Hepatocyte (in vitro differentiated cells): Measurements from ENCODE around the gene SDSL. TPM values are rescaled to one million over a fixed set of nuclear protein-coding genes. Genes with fewer than 3 reads are reported as not detected.

ENCODE experiments used
- DNase-seq: peaks from one replicate; pipeline ENCODE4 v3.0.0-alpha.2; 2016; ENCODE audit warnings: low spot score
- H2AFZ ChIP-seq: fragments of 200-600 bp; sonication (generic); 2 replicates; pipeline ENCODE4 v1.6.0; 2016; ENCODE audit warnings: antibody characterized with exemption, mild to moderate bottlenecking
- H3K27ac ChIP-seq: fragments of 200-600 bp; sonication (generic); 2 replicates; pipeline ENCODE4 v1.5.1; 2016; ENCODE audit warnings: mild to moderate bottlenecking
- H3K27me3 ChIP-seq: fragments of 200-600 bp; sonication (generic); 2 replicates; pipeline ENCODE4 v1.6.1; 2016
- H3K36me3 ChIP-seq: fragments of 200-600 bp; sonication (generic); replicated peaks from 2 replicates; pipeline ENCODE4 v1.5.1; 2016; ENCODE audit warnings: low read depth; ENCODE audit not compliant: insufficient read depth
- H3K4me1 ChIP-seq: fragments of 200-600 bp; sonication (generic); 2 replicates; pipeline ENCODE4 v1.5.1; 2016; ENCODE audit warnings: mild to moderate bottlenecking, moderate library complexity; ENCODE audit not compliant: insufficient read depth
- H3K4me2 ChIP-seq: fragments of 200-600 bp; sonication (generic); 2 replicates; pipeline ENCODE4 v1.6.0; 2016
- H3K4me3 ChIP-seq: fragments of 200-600 bp; sonication (generic); 2 replicates; pipeline ENCODE4 v1.5.1; 2016; ENCODE audit warnings: mild to moderate bottlenecking
- H3K79me2 ChIP-seq: fragments of 200-600 bp; sonication (generic); 2 replicates; pipeline ENCODE4 v1.6.0; 2017; ENCODE audit warnings: mild to moderate bottlenecking
- H3K9me2 ChIP-seq: fragments of 200-600 bp; sonication (generic); replicated peaks from 2 replicates; pipeline ENCODE4 v1.6.0; 2017; ENCODE audit warnings: mild to moderate bottlenecking; ENCODE audit not compliant: insufficient read depth
- H3K9me3 ChIP-seq: fragments of 200-600 bp; sonication (generic); 2 replicates; pipeline ENCODE4 v1.5.1; 2016; ENCODE audit warnings: low read depth, mild to moderate bottlenecking
- H4K20me1 ChIP-seq: fragments of 200-600 bp; sonication (generic); 2 replicates; pipeline ENCODE4 v1.6.0; 2016; ENCODE audit warnings: mild to moderate bottlenecking; ENCODE audit not compliant: insufficient read depth, poor library complexity, severe bottlenecking
- CTCF ChIP-seq: fragments of 200-600 bp; sonication (generic); IDR thresholded peaks from 2 replicates; pipeline ENCODE4 v1.5.1; 2016; ENCODE audit warnings: antibody characterized with exemption, mild to moderate bottlenecking; ENCODE audit not compliant: poor library complexity
- EZH2 ChIP-seq: fragments of 200-600 bp; sonication (generic); IDR thresholded peaks from 2 replicates; pipeline ENCODE4 v1.6.1; 2016; ENCODE audit warnings: antibody characterized with exemption, mild to moderate bottlenecking, borderline replicate concordance
- EZH2phosphoT487 ChIP-seq: fragments of 200-600 bp; sonication (generic); IDR thresholded peaks from one replicate; pipeline ENCODE4 v1.6.1; 2018; ENCODE audit warnings: antibody characterized with exemption, mild to moderate bottlenecking, low read depth, moderate library complexity; ENCODE audit not compliant: unreplicated experiment, severe bottlenecking
- WGBS: methylation state at CpG from one replicate; pipeline ENCODE4 v1.1.6; 2016; ENCODE audit warnings: low lambda C conversion rate; ENCODE audit errors: missing lambda C conversion rate; 5-methylcytosine and 5-hydroxymethylcytosine counted together
- polyA plus RNA-seq: library from polyadenylated mRNA; unstranded; fragments of >200 nt; fragmentation: Nextera tagmentation; extraction: Ambion mirVana; gene quantifications from 2 replicates; pipeline ENCODE4 v1.2.1, GENCODE V29; 2016
- total RNA-seq: library from RNA; depleted of rRNA; stranded (reverse); fragments of >200 nt; gene quantifications from 2 replicates; pipeline ENCODE4 v1.2.3, GENCODE V29; 2014

SDSL gene
- total and polyA plus RNA-seq, 2 experiments from 2014 or later: 10.3 to 26.7 TPM

- H3K36me3 ChIP-seq: no peaks in the 10 kb centered on the region
- no peaks in the 10 kb centered on the region for H3K27me3 ChIP-seq
- no peak overlapping the region for H3K4me2 ChIP-seq
These were observed 21.8 kb upstream of the SDSL start for GRCh38 chr12:113400362-113400761.

GRCh38 chr12:113401066-113402000, 20.8 kb upstream of the SDSL start:
- Histone ChIP-seq H4K20me1 (no peaks in the 10 kb centered on the region), H3K9me3 (no peaks in the 10 kb centered on the region), H3K36me3 (no peaks in the 10 kb centered on the region), H3K4me3 (no peak overlapping the region), H3K4me2 (no peak overlapping the region), H3K27me3 (no peaks in the 10 kb centered on the region), H3K9me2 (no peaks in the 10 kb centered on the region), H2AFZ (no peak overlapping the region), H3K27ac (no peak overlapping the region), H3K4me1 (no peaks in the 10 kb centered on the region), H3K79me2 (no peaks in the 10 kb centered on the region)
- 84% methylated on average over 13 of the region's 13 CpGs for WGBS
- TF ChIP-seq EZH2: no peak
- TF ChIP-seq CTCF: no peak
- no peak for TF ChIP-seq EZH2phosphoT487
- no peak for DNase-seq

More at GRCh38 chr12:113400362-113400761, 21.8 kb upstream of the SDSL start:
- Histone ChIP-seq H3K4me3 (no peak overlapping the region), H4K20me1 (no peaks in the 10 kb centered on the region), H2AFZ (no peak overlapping the region), H3K9me3 (no peaks in the 10 kb centered on the region), H3K79me2 (no peaks in the 10 kb centered on the region), H3K4me1 (no peaks in the 10 kb centered on the region), H3K27ac (no peak overlapping the region), H3K9me2 (no peaks in the 10 kb centered on the region)
- DNase-seq: no peak
- TF ChIP-seq EZH2phosphoT487 (no peak), CTCF (no peak), EZH2 (no peak)
- 80% methylated on average over 4 of the region's 4 CpGs for WGBS

GRCh38 chr12:113402586-113403260, 19.5 kb upstream of the SDSL start:
- Histone ChIP-seq H3K4me2 (no peak overlapping the region), H2AFZ (no peak overlapping the region), H3K9me2 (no peaks in the 10 kb centered on the region), H3K4me3 (no peak overlapping the region), H3K79me2 (no peaks in the 10 kb centered on the region), H3K4me1 (no peaks in the 10 kb centered on the region), H3K36me3 (no peaks in the 10 kb centered on the region), H3K9me3 (no peaks in the 10 kb centered on the region), H4K20me1 (no peaks in the 10 kb centered on the region), H3K27ac (no peak overlapping the region), H3K27me3 (no peaks in the 10 kb centered on the region)
- 95% methylated on average over 23 of the region's 23 CpGs for WGBS
- no peak for DNase-seq
- TF ChIP-seq EZH2: no peak
- no peak for TF ChIP-seq EZH2phosphoT487
- no peak for TF ChIP-seq CTCF
